Head of caudate nucleus (tissue), 42 donors: ENCODE results near the gene CHST10.
"Not testable (repeated sequence)": the region's sequence is repeated elsewhere in the genome, so short reads cannot be mapped to it uniquely, and the experiment has no call there.

Experiments used
- DNase-seq, 42 donors: peaks; one replicate each; pipeline versions ENCODE4 v3.0.0 to v3.0.0-alpha.2; 2020 to 2021; ENCODE audit warnings: mixed read lengths in 7 of 42
- intact Hi-C: fragments of 100-400 bp; cut with DNase I; formaldehyde crosslinking; loops from one replicate; pipeline ENCODE4 v1.15.0; 2022

CHST10 gene, protein sequence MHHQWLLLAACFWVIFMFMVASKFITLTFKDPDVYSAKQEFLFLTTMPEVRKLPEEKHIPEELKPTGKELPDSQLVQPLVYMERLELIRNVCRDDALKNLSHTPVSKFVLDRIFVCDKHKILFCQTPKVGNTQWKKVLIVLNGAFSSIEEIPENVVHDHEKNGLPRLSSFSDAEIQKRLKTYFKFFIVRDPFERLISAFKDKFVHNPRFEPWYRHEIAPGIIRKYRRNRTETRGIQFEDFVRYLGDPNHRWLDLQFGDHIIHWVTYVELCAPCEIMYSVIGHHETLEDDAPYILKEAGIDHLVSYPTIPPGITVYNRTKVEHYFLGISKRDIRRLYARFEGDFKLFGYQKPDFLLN

DNA sequence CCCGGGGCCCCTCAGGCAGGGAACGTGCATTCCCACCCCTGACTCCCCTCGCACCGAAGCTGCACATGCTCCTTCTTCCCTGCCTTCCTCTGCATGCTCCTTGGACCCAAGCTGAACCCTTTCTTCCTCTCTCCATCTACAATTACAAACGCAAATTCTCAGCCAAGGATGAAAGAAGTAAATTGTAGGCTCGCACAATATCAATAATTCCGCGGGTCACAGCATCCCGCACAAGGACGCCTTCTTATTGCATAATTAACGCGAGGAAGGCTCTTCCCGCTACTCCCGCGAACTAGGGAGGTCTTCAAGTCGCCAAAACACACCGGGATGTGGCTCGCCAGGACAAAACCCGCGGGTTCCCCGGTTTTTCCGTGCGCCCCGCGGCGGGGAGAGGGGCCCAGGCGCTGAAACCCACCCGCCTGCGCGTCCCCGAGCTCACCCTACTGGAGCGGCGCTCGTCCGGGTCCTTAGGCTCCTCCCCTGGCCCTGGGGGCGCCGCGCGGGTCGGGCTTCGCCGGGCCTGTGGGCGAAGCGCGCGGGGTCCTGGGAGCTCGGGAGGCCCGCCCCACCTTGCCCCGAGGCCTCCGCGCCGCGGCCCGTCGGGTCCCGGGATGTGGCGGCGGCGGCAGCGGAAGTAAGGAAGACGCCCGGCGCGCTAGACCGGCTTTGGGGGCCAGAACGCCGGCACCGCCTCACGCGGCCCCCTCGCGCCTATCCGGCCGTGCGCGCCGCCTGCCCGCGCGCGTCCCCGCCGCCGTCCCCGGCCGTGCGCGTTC is at the start of gene CHST10:
Gene CHST10, minus strand, starts transcription at position 734 of the 776 bp plus-strand sequence. CDS start 10,993 bp downstream, outside the sequence.
- peak in 41 of 42 donors; percentile 39 to 86 (median 73) for DNase-seq
- intact Hi-C loops, result loop anchor here (10.0 kb wide), 1 partner anchor 92 kb away; the partner anchor contains the start of gene LONRF2

DNA sequence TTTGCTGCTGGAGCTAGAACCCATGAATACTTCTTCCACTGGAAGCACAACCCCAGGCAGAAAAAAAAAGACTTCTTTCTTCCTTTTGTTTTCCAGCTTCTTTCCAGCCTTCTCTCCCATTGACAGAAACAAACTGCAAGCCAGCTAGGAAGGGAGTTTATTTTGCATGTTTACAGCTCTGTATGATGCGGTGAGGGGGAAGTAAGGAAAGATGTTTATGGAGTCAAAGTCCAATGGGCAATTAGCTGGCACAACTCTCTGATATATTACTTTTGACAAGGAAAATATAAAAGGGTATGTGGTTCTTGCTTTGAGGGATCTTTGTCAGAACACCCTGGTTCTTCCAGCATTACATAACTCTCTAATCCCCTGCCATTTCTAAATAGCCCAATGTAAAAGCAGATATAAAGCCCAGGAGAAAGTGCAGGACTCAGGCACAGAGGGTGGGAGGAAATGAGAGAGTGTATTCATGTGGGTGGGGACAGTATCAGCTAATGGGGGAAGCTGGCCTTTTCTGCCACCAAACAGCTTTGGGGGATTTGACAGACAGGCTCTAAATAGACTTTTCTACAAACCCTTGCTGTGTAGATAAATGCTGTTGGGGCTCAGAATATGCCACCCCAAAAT is 43.5 kb upstream of the CHST10 start:
- no peak for DNase-seq
- intact Hi-C loops, result no loop called here

DNA sequence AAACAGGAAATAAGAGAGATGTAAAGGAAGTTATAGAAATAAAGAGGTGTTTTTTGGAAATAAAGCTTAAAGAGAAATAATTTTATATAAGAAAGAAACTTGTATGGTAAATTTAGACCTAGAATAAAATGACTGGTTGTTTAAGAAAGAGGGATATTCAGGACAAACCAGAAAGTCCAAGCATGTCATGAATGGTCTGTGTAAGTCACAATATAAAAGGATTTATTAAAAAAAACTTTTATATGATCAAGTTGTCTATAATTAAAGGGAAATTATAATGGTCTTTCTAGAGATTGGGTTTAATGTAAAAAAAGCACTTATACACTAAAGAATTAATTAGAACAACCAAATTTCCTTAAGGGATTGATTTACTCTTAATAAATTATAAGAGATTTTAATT is 38.9 kb upstream of the CHST10 start:
- DNase-seq, intact Hi-C loops: not testable (repeated sequence)

DNA sequence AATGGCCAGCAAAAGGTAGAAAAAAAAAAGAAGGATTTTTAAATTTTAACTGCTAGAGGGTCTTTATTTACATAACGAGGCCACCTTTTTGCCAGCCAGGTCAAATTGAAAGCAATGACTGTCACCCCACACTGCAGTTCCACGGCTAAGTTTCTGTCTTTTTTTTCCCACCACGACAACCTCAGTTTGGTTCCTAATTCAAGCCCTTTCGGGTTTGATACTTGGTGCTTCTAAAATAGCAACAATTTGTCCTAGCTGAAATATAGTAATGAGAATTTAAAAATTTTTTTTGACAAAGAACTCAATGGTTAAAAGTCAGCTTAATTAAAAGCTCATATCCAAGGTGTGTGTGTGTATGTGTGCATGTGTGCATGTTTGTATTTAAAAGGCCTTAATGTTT is 36.4 kb upstream of the CHST10 start:
- DNase-seq, result no peak
- intact Hi-C loops, result no loop called here

DNA sequence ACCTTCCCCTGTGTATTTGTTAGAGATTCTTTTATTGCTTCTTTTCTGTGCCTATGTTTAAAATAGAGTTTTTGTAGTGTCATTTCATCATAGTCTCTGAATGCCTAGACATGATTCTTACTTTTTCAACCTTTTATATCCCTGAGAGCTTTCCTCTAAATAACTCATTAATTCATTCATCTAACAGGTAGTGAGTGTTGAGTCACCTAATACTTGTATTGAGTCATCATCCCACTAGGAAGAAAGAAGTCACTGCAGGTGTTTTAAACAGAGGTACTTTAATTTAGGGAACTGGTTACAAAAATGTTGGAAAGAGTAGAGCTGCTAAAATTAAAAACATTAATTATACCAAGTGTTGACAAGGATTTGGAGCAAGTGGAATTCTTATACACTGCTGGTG is 34.3 kb upstream of the CHST10 start:
- no peak for DNase-seq
- intact Hi-C loops, result no loop called here

DNA sequence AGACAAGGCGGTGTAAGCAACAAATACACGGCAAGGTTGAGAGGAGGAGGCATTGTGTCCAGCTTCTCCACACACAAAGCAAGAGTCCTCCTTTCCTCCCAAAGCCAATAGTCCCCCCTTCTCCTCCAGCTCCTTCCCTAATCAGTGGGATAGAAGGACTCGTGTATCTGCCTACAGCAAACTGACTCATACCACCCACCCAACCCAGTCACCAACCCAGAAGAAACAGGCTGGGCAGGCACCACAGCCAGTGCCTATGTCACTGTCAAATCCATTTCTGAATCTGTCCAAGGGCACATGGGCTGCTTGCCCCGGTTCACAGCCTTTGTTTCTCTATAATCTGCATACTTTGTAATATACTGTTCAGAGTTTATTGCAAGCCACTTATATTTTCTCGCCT is 33.6 kb upstream of the CHST10 start:
- intact Hi-C loops, result no loop called here
- peak in 2 of 42 donors; percentile 43 to 49 for DNase-seq

DNA sequence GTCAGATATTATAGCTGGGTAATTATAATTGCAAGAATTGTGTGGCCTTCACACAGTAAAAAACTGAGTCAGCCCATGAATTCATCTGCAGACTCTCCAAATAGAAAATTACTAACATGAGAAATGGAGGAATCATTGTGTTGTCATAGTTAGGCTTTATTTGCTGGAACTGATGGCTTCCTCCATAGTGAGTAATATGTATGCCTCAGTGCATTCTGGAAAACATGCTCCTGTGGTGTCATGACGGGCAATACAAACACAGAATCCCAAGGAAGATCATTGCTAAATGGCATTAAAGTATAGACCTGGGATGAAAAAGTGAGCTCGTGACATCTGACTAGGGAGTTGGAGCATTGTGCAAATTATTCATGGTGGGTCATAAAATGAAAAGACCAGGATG is 29.2 kb upstream of the CHST10 start:
- DNase-seq, result no peak
- intact Hi-C loops, result no loop called here

DNA sequence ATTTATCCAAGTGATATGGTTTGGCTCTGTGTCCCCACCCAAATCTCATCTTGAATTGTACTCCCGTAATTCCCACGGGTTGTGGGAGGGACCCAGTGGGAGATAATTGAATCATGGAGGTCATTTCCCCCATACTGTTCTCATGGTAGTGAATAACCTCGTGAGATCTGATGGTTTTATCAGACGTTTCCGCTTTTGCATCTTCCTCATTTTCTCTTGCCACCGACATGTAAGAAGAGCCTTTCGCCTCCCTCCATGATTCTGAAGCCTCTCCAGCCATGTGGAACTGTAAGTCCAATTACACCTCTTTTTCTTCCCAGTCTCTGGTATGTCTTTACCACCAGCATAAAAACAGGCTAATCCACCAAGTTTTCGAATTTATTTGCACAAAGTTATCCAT is 20.3 kb upstream of the CHST10 start:
- intact Hi-C loops, result no loop called here

DNA sequence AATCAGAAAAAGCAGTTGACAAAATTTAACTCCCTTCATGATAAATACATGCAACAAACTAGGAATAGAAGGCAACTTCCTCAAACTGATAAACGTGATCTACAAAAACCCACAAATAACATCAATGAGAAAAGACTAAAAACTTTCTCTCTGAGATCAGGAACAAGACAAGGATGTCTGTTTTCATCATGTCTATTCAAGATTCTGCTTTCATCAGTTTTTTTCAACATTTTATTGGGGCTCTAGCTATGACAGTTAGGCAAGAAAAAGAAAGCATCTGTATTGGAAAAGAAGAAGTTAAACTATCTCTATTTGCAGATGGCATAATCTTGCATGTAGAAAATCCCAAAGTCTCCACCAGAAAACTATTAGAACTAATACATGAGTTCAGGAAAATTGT is 12.3 kb upstream of the CHST10 start:
- intact Hi-C loops, result no loop called here
- no peak for DNase-seq

More for the DNA sequence above, 20.3 kb upstream of the CHST10 start:
- no peak for DNase-seq

DNA sequence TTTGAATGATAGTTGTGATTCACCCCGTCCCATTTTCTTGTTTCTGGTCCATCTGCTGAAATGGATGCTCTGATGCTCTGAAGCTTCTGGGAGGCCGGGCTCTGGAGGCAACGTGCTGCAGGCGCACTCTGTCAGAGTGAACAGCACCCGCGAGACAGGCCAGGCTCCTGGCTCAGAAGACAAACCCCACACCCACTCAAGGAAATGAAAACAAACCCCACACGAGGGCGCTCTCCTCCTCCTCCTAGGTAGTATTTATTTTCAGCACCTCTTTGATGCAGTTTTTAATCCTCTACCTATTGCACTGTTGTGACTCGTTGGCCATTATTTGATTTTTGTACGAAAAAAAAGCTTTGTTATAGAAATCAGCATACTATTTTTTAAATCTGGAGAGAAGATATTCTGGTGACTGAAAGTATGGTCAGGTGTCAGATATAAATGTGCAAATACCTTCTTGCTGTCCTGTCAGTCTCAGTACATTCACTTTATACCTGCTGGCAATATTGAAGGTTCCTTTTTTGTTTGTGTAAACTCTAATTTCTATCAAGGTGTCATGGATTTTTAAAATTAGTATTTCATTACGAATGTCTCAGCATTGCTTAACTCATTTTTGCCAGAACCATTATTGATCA is 10.3 kb upstream of the CHST10 start:
- intact Hi-C loops, result loop anchor here (2.0 kb wide), 1 partner anchor 135 kb away; the partner anchor contains the start of gene PDCL3

DNA sequence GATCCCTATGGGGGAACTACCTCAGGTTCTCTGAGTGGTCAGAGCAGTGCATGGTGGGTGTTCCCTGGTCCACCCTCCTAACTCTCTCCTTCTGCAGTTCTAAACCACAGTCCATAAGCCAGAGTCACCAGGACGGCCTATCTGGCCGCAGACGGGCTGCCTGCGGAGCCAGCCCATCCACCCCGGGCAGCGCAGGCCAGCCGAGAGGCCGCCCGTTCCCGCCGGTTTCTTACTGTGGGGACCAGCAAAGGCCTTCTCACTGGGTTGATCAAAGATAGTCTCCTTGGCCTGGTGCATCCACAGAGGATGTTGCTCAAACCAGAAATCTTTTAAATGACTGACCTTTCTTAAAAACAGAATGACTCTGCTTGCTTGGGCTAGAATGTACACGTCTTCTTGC is 9.6 kb upstream of the CHST10 start:
- DNase-seq, result no peak
- intact Hi-C loops, result loop anchor here (2.0 kb wide), 1 partner anchor 136 kb away; the partner anchor contains the start of gene PDCL3

More for the DNA sequence above, 10.3 kb upstream of the CHST10 start:
- DNase-seq, result peak; percentile 60 to 91 (median 80)

DNA sequence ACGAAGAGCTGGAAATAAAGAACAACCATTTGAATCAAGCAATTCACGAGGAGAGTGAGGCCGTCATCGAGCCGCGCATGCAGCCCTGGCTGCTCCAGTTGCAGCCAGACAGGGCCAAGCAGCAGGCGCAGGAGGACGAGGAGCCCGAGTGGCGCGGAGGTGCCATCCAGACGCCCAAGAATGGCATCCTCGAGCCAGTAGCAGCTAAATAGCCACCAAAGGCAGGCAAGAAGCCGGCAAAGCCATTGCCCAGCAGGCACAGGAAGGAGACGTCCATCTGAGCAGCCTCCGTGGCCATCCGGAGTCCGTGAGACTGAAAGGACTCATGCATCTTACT is 8.9 kb upstream of the CHST10 start:
- intact Hi-C loops, result loop anchor here (2.0 kb wide), 1 partner anchor 136 kb away; the partner anchor contains the start of gene PDCL3

DNA sequence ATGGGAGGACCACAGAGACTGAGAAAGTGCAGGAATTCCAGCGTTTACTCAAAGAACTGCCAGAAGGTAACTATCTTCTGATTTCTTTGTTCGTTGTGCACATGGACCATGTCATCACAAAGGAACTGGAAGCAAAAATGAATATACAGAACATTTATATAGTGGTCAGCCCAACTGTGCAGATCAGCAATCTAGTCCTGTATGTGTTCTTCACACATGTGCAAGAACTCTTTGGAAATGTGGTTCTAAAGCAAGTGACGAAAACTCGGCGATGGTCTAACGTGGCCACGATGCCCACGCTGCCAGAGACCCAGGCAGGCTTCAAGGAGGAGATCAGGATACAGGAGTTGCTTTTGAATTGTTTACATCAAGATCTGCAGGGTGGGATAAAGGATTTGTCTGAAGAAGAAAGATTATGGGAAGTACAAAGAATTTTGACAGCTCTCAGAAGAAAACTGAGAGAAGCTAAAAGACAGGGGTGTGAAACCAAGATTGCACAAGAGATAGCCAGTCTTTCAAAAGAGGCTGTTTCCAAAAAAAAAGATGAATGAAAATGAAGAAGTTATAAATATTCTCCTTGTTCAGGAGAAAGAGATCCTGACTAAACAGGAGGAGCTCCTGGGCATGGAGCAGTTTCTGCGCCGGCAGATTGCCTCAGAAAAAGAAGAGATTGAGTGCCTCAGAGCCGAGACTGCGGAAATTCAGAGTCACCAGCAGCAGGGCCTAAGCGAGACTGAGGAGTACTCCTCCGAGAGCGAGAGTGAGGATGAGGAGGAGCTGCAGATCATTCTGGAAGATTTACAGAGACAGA is 8.3 kb upstream of the CHST10 start:
- DNase-seq, result no peak
- intact Hi-C loops, result loop anchor here (2.0 kb wide), 1 partner anchor 137 kb away; the partner anchor contains the start of gene PDCL3

More for the DNA sequence above, 8.9 kb upstream of the CHST10 start:
- DNase-seq, result no peak

DNA sequence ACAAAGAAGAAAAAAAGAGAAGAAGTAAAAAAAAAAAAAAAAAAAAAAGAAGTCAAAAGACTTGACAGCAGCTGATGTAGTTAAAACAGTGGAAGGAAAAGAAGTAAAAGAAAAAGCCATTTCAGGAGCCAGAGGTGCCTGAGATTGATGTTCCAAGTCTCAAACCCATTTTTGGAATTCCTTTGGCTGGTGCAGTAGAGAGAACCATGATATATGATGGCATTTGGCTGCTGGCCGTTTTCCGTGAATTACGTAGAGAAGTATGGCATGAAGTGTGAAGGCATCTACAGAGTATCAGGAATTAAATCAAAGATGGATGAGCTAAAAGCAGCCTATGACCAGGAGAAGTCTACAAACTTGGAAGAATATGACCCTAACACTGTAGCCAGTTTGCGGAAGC is 7.6 kb upstream of the CHST10 start:
- intact Hi-C loops, result no loop called here
- no peak for DNase-seq

DNA sequence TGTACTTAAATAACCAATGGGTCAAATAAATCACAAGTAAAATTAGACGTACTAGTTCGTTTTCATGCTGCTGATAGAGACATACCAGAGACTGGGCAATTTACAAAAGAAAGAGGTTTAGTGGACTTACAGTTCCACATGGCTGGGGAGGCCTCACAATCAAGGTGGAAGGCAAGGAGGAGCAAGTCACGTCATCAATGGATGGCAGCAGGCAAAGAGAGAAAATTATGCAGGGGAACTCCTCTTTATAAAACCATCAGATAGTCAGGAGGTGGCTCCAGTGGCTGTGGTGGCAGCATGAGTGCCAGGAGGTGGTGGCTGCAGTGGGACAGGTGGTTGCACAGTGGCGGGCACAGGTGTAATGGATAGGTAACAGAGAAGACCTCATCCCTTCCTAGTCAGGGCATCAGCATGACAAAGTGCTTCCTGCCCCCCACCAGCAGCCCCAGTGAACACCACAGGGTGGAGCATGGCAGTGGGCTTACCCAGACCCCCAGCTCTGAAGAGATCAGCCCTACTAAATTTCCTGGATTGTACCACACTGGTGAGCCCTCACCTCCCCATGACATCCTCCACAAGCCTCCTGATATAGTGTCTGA is 6.9 kb upstream of the CHST10 start:
- no peak for DNase-seq
- intact Hi-C loops, result no loop called here

DNA sequence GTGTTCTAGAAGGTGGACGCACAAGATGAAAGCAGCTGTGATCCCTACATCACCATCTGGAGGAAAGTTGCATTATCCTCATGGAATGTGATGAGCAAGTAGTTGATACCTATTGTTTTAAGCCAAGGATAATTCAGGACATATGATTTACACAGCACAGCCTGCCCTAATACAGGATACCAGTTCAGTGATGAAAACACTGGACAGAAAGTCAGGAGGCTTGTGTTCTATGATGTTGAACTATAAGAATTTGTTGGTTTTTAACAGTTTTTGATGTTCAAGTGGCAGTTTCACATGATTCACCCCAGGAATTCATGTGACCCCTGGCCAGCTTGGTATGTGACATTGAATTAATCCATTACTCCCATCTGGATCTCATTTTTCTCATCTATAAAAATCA is 6.2 kb upstream of the CHST10 start:
- intact Hi-C loops, result no loop called here
- DNase-seq, result no peak

DNA sequence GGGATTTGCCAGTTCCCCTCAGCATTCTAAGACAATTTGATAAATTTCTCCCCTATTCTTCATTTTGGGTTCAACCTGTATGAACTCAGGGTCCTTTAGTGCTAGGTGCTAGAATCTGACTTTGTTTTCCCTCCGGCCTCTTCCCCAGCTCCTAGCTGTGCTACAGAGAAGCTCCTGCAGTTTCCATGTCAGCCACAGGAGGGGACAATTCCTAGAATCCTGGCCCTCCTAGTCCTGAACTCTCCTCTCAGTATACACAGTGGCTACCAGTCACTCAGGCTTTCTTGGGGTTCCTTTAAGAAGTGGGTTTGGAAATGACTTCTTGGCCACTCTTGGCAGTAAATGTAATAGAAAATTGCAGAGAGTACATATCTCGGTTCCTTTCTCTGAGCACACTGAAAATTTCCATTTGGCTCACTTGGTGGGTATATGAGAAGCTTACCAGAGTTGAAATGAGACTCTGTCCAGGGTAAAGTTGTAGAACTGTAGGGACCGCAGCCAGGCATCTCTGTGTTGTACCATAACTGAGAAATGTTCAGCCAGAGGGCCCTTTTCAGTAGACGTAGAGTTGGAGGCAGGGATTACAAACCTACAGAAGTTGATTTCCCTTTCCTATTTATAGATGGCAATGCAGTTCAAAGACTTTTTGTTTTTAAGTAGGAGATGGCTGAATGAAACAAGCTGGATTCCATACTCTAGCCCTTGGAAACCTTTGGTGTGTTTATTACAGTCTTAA is 5.0 kb upstream of the CHST10 start:
- DNase-seq, result peak in 30 of 42 donors; percentile 22 to 78 (median 55)
- intact Hi-C loops, result no loop called here
